Subcutaneous adipose tissue (tissue), 4 donors: ENCODE data around the gene BANF2. TPM values are rescaled to one million over a fixed set of nuclear protein-coding genes. Genes with fewer than 3 reads are reported as not detected.

Experiments used
- CTCF ChIP-seq: fragments of 450-650 bp; IDR thresholded peaks from one replicate; pipeline ENCODE4 v1.5.1; 2016; ENCODE audit warnings: low read depth, mild to moderate bottlenecking, control low read depth, antibody characterized with exemption, moderate library complexity
- total RNA-seq, 4 donors: library from RNA; depleted of rRNA; stranded (reverse); fragments of >200 nt; gene quantifications; one replicate each; pipeline ENCODE4 v1.1.0, GENCODE V29; 2016

Gene BANF2
- total RNA-seq, 4 donors from 2014 or later: not detected

DNA sequence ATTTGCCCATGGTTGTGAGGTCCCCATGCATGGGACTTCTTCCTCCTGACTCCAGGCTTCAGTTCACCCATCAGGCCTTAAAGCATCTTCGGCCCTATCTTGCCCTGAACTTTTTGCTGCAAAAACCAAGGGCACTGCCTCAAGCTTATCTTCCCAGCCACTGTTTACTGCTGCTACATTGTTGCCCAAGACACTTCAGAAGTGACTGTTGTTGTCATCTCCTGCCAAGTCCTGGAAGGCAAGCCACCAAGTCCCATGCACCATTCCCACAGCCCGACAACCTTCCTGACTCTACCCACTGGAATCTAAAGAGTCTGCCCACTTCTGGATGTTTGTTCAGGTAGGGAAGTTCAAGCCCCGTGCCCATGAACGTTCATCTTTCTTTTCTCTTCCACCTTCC, 12.4 kb downstream of the BANF2 start:
- no peak for TF ChIP-seq CTCF

DNA sequence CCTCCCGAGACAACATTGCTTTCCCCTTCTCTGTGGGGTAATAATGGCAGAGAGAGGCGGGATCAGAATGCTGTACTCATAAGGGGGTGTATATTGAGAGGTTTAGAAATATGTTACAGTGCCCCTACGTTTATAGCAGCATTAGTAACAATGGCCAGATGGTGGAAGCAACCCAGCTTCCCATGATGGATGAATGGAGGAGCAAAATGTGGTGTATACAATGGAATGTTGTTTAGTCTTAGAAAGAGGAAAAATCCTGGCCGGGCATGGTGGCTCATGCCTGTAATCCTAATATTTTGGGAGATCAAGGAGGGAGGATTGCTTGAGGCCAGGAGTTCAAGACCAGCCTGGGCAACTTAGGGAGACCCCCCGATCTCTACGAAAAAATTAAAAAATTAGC, 12.9 kb downstream of the BANF2 start:
- no peak for TF ChIP-seq CTCF

- TF ChIP-seq CTCF: no peak
These were observed 14.8 kb downstream of the BANF2 start for GRCh38 chr20:17714597-17714996.

- TF ChIP-seq CTCF: no peak
These were observed 15.3 kb downstream of the BANF2 start for GRCh38 chr20:17715075-17715474.

GRCh38 chr20:17716331-17716730, 16.6 kb downstream of the BANF2 start:
- no peak for TF ChIP-seq CTCF

DNA sequence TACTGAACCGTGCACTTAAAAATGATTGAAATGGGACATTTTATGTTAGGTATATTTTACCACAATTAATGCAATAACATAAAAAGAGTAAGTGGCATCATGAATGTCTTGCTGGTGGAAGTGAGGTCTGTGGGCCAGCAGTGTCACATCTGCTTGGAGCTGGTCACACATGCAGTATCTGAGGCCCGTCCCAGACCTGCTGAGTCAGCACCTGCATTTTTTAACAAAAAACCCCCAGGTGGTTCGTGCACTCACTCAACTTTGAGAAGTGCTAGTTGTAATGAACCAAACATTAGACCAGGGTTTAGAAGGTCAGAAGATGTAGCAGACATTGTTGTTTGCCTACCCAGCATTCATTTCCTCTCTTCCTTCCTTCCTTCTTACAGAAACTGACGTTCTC, 21.0 kb downstream of the BANF2 start:
- no peak for TF ChIP-seq CTCF

DNA sequence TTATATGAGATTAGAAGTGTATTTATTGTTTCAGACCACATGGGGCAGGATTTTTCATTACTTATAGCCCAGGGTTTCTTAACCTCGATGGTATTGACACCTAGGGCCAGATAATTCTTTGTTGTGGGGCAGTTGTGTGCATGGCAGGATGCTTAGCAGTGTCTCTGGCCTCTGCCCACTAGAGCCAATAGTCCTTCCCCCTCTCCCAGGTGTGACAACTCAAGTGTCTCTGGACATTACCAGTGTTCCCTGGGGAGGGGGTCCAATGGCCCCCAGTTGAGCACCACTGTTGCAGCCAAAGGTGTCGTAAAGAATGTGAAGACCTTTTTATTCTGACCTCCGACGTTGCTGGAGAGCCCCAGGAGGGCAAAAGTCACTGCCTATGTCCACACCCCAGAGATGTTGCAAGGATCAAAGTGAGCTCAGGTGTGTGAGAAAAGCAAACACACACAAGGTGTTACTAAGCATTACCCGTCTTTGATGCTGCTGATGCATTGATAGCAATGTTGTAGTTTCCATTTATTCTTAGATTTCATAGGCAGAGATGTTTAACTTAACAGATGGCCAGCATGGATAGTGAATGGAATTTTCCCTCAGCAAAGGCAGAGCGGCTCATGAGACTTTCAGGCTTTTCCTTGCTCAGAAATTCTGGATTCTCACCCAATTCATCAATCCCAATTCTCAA, 22.2 kb downstream of the BANF2 start:
- no peak for TF ChIP-seq CTCF
